CD4-positive, alpha-beta T cell treated with Interleukin-10 for 1 hour (primary cell): Measurements from ENCODE around the gene EIF5AL1.
"Not testable (repeated sequence)": the region's sequence is repeated elsewhere in the genome, so short reads cannot be mapped to it uniquely, and the experiment has no call there.

Source experiments
- DNase-seq: peaks from one replicate; pipeline ENCODE4 v3.0.0-alpha.2; 2020

Gene EIF5AL1

GRCh38 chr10:79511891-79512583 lies at the start of gene EIF5AL1:
TSS of gene EIF5AL1 (plus strand) at chr10:79512533. CDS start at chr10:79512650, 117 bp downstream.
- DNase-seq: not testable (repeated sequence)

GRCh38 chr10:79463578-79464496 lies 48.5 kb upstream of the EIF5AL1 start:
- DNase-seq: no peak

- no peak for DNase-seq
Measured at GRCh38 chr10:79465341-79465740, 47.0 kb upstream of the EIF5AL1 start.

- DNase-seq: no peak
Measured at GRCh38 chr10:79468015-79468560, 44.2 kb upstream of the EIF5AL1 start.

GRCh38 chr10:79468841-79469585 lies 43.3 kb upstream of the EIF5AL1 start:
- no peak for DNase-seq

GRCh38 chr10:79470096-79470495 lies 42.2 kb upstream of the EIF5AL1 start:
- DNase-seq: no peak

GRCh38 chr10:79471776-79472175 lies 40.6 kb upstream of the EIF5AL1 start:
- no peak for DNase-seq

- DNase-seq: no peak
Measured at GRCh38 chr10:79472449-79472848, 39.9 kb upstream of the EIF5AL1 start.

GRCh38 chr10:79472951-79473350 lies 39.4 kb upstream of the EIF5AL1 start:
- DNase-seq: no peak

GRCh38 chr10:79473496-79474095 lies 38.7 kb upstream of the EIF5AL1 start:
- no peak for DNase-seq

- no peak for DNase-seq
Measured at GRCh38 chr10:79475119-79475653, 37.1 kb upstream of the EIF5AL1 start.

- no peak for DNase-seq
Measured at GRCh38 chr10:79475877-79476276, 36.5 kb upstream of the EIF5AL1 start.

- no peak for DNase-seq
Measured at GRCh38 chr10:79476645-79477044, 35.7 kb upstream of the EIF5AL1 start.

GRCh38 chr10:79477456-79477855 lies 34.9 kb upstream of the EIF5AL1 start:
- DNase-seq: no peak

GRCh38 chr10:79479283-79479909 lies 32.9 kb upstream of the EIF5AL1 start:
- DNase-seq: no peak

- no peak for DNase-seq
Measured at GRCh38 chr10:79482304-79482703, 30.0 kb upstream of the EIF5AL1 start.

GRCh38 chr10:79482741-79483140 lies 29.6 kb upstream of the EIF5AL1 start:
- no peak for DNase-seq

- no peak for DNase-seq
Measured at GRCh38 chr10:79483299-79483698, 29.0 kb upstream of the EIF5AL1 start.

GRCh38 chr10:79483948-79484347 lies 28.4 kb upstream of the EIF5AL1 start:
- no peak for DNase-seq

GRCh38 chr10:79484476-79484875 lies 27.9 kb upstream of the EIF5AL1 start:
- DNase-seq: no peak

- DNase-seq: peak; percentile 33
Measured at GRCh38 chr10:79487296-79488194, 24.8 kb upstream of the EIF5AL1 start.
